Measurements from ENCODE around the gene CENPC. TPM values are rescaled to one million over a fixed set of nuclear protein-coding genes. Genes with fewer than 3 reads are reported as not detected.
A peak's percentile ranks its signal among the peaks of the same experiment; 100 is the strongest.

Gene CENPC
- polyA plus RNA-seq, 1 donor (not counting 4 experiments of a cell fraction or from before 2014, with no cell fraction given) = 7.9 TPM

- Histone ChIP-seq H3K9me1 (ENCODE audit: control insufficient read depth, extremely low read depth, insufficient read depth, low read length) (no peaks in the 10 kb centered on the region), H3K27ac (ENCODE audit: control insufficient read depth, insufficient read depth, low read length) (peak overlapping the region; percentile 60)
- no peak for FAIRE-seq
These were observed 677 bp upstream of the CENPC start for GRCh38 chr4:67546004-67546356.

DNA sequence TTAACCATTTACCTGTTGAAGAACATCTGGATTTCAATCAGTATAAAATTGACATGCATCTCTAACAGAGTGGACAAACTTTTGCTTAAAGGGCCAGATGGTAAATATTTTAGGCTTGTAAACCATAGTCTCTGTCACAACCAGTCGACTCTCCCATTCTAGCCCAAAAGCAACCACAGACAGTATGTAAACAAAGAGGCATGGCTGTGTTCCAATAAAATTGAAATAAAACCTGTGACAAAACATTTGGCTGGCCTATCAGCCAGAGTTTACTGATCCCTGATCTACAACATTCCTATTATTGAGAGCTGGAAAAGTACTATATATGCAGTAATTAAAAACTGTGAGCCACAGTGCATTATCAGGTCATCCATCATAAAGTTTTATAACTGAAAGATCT, 3.2 kb downstream of the CENPC start:
- Histone ChIP-seq H3K4me3 (ENCODE audit: control insufficient read depth in 2 of 3, extremely low read depth in 1 of 3, insufficient read depth in 2 of 3, low read depth in 1 of 3, low read length in 3 of 3) (no peak overlapping the region), H3K9ac (ENCODE audit: control insufficient read depth, extremely low read depth, insufficient read depth, low read length) (no peak overlapping the region), H3K4me1 (ENCODE audit: control insufficient read depth, extremely low read depth, insufficient read depth, low read length) (peaks cover 3% of the 10 kb centered on the region), H2AFZ (ENCODE audit: control insufficient read depth, low read length) (no peak overlapping the region), H3K27me3 (ENCODE audit: control insufficient read depth, extremely low read depth, insufficient read depth, low read length) (no peaks in the 10 kb centered on the region), H3K36me3 (ENCODE audit: control insufficient read depth in 2 of 2, extremely low read depth in 1 of 2, insufficient read depth in 2 of 2, low read length in 2 of 2) (peaks cover 0 to 2% of the 10 kb centered on the region in 2 experiments), H3K9me1 (ENCODE audit: control insufficient read depth, extremely low read depth, insufficient read depth, low read length) (no peaks in the 10 kb centered on the region), H3K4me2 (ENCODE audit: control insufficient read depth, extremely low read depth, insufficient read depth, low read depth, low read length) (no peak overlapping the region), H3K27ac (ENCODE audit: control insufficient read depth, insufficient read depth, low read length) (no peak overlapping the region), H3K79me2 (ENCODE audit: control insufficient read depth, insufficient read depth, low read length) (peaks cover 28% of the 10 kb centered on the region), H3K9me3 (ENCODE audit: control insufficient read depth, low read depth, low read length) (no peaks in the 10 kb centered on the region), H4K20me1 (ENCODE audit: control insufficient read depth, extremely low read depth, insufficient read depth, low read length) (no peaks in the 10 kb centered on the region)
- DNase-seq (ENCODE audit: low read depth, low spot score) = no peak
- FAIRE-seq = no peak
- TF ChIP-seq, protein P1, sequence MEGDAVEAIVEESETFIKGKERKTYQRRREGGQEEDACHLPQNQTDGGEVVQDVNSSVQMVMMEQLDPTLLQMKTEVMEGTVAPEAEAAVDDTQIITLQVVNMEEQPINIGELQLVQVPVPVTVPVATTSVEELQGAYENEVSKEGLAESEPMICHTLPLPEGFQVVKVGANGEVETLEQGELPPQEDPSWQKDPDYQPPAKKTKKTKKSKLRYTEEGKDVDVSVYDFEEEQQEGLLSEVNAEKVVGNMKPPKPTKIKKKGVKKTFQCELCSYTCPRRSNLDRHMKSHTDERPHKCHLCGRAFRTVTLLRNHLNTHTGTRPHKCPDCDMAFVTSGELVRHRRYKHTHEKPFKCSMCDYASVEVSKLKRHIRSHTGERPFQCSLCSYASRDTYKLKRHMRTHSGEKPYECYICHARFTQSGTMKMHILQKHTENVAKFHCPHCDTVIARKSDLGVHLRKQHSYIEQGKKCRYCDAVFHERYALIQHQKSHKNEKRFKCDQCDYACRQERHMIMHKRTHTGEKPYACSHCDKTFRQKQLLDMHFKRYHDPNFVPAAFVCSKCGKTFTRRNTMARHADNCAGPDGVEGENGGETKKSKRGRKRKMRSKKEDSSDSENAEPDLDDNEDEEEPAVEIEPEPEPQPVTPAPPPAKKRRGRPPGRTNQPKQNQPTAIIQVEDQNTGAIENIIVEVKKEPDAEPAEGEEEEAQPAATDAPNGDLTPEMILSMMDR (optimal IDR thresholded peaks at IDR 0.05 in 1 of 3, IDR thresholded peaks at IDR 0.05 in 1 of 3, conservative IDR thresholded peaks at IDR 0.05 in 1 of 3; ENCODE audit: extremely low read depth in 1 of 3, insufficient read depth in 2 of 3, low read length in 3 of 3) = no peak
- TF ChIP-seq EZH2 (IDR thresholded peaks at IDR 0.05; ENCODE audit: low read length) = no peak
- dilution Hi-C loops (cut with MboI; ENCODE audit: extremely low pct_ligation_motif_present, low sequenced_read_pairs) = no loop called here

More at GRCh38 chr4:67546004-67546356, 677 bp upstream of the CENPC start:
- peak overlapping the region; percentile 63 for H2AFZ ChIP-seq (ENCODE audit: control insufficient read depth, low read length)
- peaks cover 28% of the 10 kb centered on the region for H3K79me2 ChIP-seq (ENCODE audit: control insufficient read depth, insufficient read depth, low read length)
- no peaks in the 10 kb centered on the region for H3K27me3 ChIP-seq (ENCODE audit: control insufficient read depth, extremely low read depth, insufficient read depth, low read length)
- dilution Hi-C loops (cut with MboI; ENCODE audit: extremely low pct_ligation_motif_present, low sequenced_read_pairs) = no loop called here
- no peaks in the 10 kb centered on the region for H4K20me1 ChIP-seq (ENCODE audit: control insufficient read depth, extremely low read depth, insufficient read depth, low read length)
- no peak for TF ChIP-seq EZH2 (IDR thresholded peaks at IDR 0.05; ENCODE audit: low read length)
- TF ChIP-seq, protein P1 (optimal IDR thresholded peaks at IDR 0.05 in 1 of 3, IDR thresholded peaks at IDR 0.05 in 1 of 3, conservative IDR thresholded peaks at IDR 0.05 in 1 of 3; ENCODE audit: extremely low read depth in 1 of 3, insufficient read depth in 2 of 3, low read length in 3 of 3) = no peak
- peaks cover 3% of the 10 kb centered on the region for H3K4me1 ChIP-seq (ENCODE audit: control insufficient read depth, extremely low read depth, insufficient read depth, low read length)
- H3K4me3 ChIP-seq (ENCODE audit: control insufficient read depth in 2 of 3, extremely low read depth in 1 of 3, insufficient read depth in 2 of 3, low read depth in 1 of 3, low read length in 3 of 3) = peak overlapping the region; percentile 59 to 93 (median 64)
- no peak for DNase-seq (ENCODE audit: low read depth, low spot score)
- peak overlapping the region; percentile 91 for H3K9ac ChIP-seq (ENCODE audit: control insufficient read depth, extremely low read depth, insufficient read depth, low read length)
- peaks cover 0 to 2% of the 10 kb centered on the region in 2 experiments for H3K36me3 ChIP-seq (ENCODE audit: control insufficient read depth in 2 of 2, extremely low read depth in 1 of 2, insufficient read depth in 2 of 2, low read length in 2 of 2)
- peak overlapping the region; percentile 52 for H3K4me2 ChIP-seq (ENCODE audit: control insufficient read depth, extremely low read depth, insufficient read depth, low read depth, low read length)
- no peaks in the 10 kb centered on the region for H3K9me3 ChIP-seq (ENCODE audit: control insufficient read depth, low read depth, low read length)
